Effector CD4-positive, alpha-beta T cell (primary cell): ENCODE measurements around the gene TPH2.

ENCODE experiments used
- DNase-seq: peaks from one replicate; pipeline ENCODE4 v3.0.0-alpha.2; 2020

The TPH2 gene

DNA sequence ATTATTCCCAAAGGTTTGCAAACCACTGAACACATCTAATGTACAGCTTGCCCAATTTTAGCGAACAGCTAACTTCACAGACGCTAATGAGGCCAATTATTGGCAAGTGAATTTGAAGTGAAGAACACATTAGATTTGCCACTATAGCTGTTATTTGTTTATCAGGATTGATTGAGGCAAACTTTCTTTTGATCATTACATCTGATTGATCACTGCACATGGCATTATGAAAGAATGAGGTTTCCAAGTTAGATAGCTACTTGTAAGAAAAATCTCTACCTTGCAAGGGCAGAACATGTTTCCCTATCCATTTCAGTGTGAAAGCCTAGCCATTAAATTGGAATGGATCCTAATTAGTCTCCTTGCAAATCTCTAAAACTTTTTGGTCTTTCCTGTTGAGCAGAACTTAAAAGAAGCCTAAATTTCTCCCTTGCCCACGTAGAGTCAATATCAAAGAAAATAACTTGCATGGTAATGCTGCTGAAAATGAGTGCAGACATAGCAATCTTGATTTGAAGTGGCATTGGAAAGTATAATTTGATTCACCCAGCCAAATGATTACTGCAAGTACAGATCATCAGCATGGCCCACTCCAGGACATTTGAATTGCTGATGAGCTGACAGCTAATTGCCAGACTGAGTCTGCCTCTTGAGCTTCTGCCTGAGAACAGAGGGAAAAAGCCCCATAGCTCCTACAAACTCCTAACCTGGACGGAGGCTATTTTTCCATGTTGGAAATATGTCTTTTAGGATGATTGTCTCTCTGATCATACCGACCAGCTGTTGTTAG is 98.6 kb downstream of the TPH2 start:
- no peak for DNase-seq

- no peak for DNase-seq
Measured at GRCh38 chr12:72041811-72042210, 103.2 kb downstream of the TPH2 start.

DNA sequence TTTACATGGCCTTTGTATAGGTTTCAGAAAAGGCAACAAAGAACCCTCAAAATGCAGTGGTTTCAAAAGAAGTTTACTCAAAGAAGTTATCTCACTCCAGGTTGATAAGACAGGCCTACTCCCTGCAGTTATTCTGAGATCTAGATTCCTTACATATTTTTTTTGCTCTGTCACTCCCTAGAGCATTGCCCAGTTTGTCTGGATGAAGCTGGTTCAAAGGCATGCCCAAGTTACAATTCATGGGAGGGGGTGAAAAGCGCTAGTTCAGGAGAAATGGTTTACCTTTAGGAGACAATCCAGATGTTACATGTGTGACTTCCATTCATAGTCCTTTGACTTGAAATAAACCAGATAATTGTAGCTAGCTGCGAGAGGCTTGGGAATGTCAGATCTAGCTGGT is 115.0 kb downstream of the TPH2 start:
- no peak for DNase-seq

DNA sequence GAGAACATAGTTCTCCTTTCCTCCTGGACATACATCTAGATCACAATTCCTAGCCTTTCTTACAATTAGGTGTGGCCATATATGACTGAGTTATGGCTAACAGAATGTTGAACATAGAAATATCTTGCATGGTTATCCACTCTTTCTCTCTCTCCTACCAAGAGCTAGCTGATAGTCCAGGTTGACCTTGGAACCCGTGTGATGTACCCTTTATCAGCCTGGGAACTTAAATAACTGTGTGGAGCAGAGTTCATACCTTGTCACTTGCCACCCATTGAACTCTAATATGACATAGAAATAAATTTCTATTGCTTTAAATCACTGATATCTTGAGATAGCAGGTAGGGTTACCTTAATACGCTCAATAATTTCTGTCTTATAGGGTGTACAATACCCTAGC is 115.9 kb downstream of the TPH2 start:
- no peak for DNase-seq

DNA sequence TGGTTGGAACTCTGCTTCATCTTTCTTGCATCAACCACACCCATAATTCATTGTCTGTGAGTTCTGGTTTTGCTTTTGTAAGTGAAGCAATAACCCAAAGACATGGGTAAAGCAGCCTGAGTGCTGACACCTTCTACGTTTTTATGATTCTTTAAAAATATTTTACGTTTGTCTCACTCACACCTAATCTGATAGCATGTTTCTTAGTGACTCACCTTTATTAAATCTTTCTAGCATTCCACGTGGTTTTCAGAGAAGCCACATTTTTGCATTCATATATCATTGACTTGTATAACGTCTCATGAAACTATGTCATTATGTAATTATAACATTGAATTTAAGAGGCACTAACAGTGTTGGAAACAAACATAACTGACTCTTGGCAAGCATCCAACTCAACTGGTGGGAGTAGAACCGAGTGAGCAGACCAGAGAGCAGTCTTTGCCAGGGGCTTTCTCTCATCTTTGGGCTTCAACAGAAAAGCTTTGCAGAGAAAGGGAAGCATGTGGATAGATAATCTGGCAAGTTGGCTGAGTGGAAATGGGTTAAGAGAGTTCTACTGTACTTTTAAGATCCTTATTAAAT is 118.8 kb downstream of the TPH2 start:
- no peak for DNase-seq

GRCh38 chr12:72063073-72063472 is 124.4 kb downstream of the TPH2 start:
- DNase-seq, result no peak

GRCh38 chr12:72071030-72071429 is 132.4 kb downstream of the TPH2 start:
- no peak for DNase-seq

- DNase-seq, result no peak
Measured at GRCh38 chr12:72072592-72073212, 134.1 kb downstream of the TPH2 start.

- DNase-seq, result no peak
Measured at GRCh38 chr12:72074065-72074464, 135.4 kb downstream of the TPH2 start.

DNA sequence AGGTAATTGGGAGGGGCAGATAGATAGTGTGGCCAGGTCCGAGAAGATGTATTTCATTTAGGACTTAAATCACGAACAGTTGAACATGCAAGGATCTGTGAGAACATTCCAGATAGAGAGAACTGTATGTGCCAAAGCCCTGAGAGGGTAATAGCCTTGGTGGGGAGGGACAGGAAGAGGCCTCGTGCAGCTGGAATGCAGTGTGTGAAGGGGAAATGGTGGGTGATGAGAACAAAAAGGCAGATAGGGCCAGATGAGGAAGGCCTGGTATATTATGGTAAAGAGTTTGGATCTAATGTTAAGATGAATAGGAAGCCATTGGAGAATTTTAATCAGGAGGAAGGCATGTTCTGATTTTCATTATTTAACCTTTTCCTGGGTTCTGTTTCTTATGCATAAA is 136.3 kb downstream of the TPH2 start:
- DNase-seq, result no peak

GRCh38 chr12:72075401-72075800 is 136.8 kb downstream of the TPH2 start:
- no peak for DNase-seq

DNA sequence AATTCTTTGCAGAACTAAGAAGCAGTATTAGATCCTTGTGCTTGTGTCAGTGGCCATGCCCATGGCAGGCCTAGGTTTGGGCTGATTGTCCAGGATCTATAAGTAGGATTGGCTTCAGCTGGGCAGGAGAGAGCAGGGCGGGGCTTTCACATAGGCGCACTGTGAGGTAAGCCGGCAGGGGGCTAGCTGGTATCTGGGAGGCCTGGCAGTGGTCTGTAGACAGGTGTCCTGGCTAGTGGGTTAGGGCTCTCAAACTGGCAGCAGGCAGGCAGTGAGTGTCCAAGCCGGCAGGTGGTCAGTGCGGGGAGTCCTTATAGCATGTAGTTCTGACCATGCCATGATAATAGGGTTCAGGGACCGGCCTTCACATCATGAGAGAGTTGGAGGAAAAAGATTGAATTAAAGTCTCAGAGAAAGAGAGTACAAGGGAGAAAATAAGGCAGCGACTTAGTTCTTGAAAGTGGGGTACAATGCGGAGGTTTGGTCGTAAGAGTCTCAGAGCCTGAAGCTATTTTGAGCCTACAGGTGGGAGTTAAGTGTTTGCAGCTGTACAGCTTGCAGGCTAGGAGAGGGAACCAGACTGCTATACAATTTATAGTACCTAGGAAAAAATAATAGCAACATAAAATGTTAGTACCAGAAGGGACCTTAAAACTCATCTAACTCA is 137.4 kb downstream of the TPH2 start:
- DNase-seq, result no peak

DNA sequence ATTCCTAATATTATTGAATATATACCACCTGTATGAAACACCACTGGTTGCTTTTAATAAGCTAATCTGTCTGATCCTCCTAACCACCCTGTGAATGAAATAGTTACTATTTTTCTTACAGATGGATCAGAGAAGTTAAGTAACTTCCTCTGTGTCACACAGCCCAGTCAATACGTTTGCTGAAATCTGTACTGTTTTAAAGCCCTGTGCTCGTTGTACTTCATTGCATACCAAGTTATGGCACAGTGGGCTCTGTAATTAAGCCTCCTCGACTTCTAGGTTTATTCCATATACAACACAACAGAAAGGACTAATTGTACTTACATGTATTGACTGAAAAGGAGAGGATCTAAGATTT is 137.9 kb downstream of the TPH2 start:
- no peak for DNase-seq

GRCh38 chr12:72077111-72077820 is 138.6 kb downstream of the TPH2 start:
- no peak for DNase-seq

DNA sequence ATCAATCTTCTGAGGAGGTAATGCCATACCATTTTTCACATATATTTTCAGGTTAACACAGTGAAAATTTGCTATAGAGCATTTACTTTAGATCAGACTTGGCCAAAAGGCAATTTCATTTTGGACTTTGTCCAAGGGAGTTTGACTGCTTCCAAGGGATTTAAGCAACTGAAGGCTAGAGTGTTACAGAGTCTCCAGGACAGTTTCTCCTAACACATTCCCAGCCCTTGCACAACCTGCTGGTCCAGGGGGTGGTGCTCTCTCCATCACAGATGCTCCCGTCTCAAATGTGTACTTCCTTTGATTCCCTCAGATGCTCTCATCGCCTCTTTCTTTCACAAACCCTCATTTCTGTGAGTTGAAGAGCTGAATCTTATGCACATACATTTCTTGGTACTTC is 143.1 kb downstream of the TPH2 start:
- no peak for DNase-seq
